ENCODE results near the gene KNTC1.

GRCh38 chr12:122545855-122546254 is 18.8 kb downstream of the KNTC1 start:
- TF ChIP-seq SIN3A (IDR thresholded peaks at IDR 0.05; ENCODE audit: borderline replicate concordance, insufficient read depth, low read length) (no peak), POLR2AphosphoS5 (IDR thresholded peaks at IDR 0.05; ENCODE audit: low read depth, low read length) (no peak), REST (IDR thresholded peaks at IDR 0.05; ENCODE audit: insufficient read depth in 1 of 2, low read depth in 2 of 2, low read length in 2 of 2) (no peak)

Data from PFSK-1 (cell line).